Measurements from ENCODE around the gene ATG10. TPM values are rescaled to one million over a fixed set of nuclear protein-coding genes. Genes with fewer than 3 reads are reported as not detected.

Gene ATG10
- total and polyA plus RNA-seq, 2 of the 13 experiments (the other 11 are each of a cell fraction or from before 2014, with no cell fraction given), result 2.0 to 5.7 TPM

DNA sequence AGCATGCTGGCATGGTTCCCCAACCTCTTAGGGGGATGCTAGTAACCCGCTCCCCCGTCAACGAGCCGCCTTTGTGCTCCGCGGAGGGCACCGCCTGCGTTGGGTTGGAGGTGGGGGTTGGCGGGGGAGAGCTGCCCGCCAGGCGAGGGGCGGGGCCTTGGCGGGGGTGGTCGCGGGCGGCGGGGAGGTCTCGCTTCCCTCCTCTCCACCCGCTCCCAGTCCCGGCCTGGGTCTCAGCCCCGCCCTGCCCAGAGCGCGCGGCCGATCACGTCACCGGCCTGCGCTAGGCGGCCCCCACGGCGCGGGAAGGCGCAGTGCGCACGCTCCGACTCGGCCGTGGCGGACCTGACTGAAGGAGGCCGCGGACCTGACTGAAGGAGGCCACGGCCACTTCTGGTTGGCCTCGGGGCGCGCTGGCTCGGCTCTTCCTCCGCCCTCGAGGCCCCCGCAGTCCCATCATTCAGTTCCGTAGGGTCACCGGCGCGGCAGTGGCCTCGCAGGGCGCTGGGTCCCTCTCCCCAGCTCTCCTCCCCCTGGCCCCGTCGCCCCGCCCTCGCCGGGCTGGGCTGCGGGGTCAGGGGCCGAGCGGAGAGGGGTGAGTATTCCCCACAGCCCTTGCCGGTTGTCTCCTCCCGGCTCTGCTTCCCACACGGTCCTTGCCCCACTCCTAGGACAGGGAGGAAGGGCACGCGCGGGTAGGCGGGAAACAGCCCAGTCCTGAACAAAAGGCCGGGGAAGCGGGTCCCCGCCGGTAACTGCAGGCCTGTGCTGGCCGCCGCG is at the start of gene ATG10 (continued):
- TF ChIP-seq, protein P1, sequence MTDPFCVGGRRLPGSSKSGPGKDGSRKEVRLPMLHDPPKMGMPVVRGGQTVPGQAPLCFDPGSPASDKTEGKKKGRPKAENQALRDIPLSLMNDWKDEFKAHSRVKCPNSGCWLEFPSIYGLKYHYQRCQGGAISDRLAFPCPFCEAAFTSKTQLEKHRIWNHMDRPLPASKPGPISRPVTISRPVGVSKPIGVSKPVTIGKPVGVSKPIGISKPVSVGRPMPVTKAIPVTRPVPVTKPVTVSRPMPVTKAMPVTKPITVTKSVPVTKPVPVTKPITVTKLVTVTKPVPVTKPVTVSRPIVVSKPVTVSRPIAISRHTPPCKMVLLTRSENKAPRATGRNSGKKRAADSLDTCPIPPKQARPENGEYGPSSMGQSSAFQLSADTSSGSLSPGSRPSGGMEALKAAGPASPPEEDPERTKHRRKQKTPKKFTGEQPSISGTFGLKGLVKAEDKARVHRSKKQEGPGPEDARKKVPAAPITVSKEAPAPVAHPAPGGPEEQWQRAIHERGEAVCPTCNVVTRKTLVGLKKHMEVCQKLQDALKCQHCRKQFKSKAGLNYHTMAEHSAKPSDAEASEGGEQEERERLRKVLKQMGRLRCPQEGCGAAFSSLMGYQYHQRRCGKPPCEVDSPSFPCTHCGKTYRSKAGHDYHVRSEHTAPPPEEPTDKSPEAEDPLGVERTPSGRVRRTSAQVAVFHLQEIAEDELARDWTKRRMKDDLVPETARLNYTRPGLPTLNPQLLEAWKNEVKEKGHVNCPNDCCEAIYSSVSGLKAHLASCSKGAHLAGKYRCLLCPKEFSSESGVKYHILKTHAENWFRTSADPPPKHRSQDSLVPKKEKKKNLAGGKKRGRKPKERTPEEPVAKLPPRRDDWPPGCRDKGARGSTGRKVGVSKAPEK (CRISPR knock-in tag; IDR thresholded peaks at IDR 0.05; ENCODE audit: borderline replicate concordance), result no peak
- TF ChIP-seq ZNF234 (CRISPR knock-in tag; conservative IDR thresholded peaks at IDR 0.05) (peak; percentile 94; the same call in 1 of the 2 replicates), FOSL1 (CRISPR knock-in tag; IDR thresholded peaks at IDR 0.05; ENCODE audit: borderline replicate concordance) (no peak), STAG1 (CRISPR knock-in tag; IDR thresholded peaks at IDR 0.05) (no peak), ZFP36L2 (CRISPR knock-in tag; IDR thresholded peaks at IDR 0.05) (no peak), ZNF207 (IDR thresholded peaks at IDR 0.05; ENCODE audit: borderline replicate concordance) (no peak), ZNF446 (CRISPR knock-in tag; IDR thresholded peaks at IDR 0.05) (peak; percentile 94), MLLT10 (CRISPR knock-in tag; IDR thresholded peaks at IDR 0.05) (no peak), PAX8 (CRISPR knock-in tag; IDR thresholded peaks at IDR 0.05; ENCODE audit: borderline replicate concordance) (no peak; the same call in 1 of the 2 replicates), HOXA7 (CRISPR knock-in tag; IDR thresholded peaks at IDR 0.05) (no peak), ZNF30 (CRISPR knock-in tag; IDR thresholded peaks at IDR 0.05) (peak; percentile 65; the same call in 1 of the 2 replicates), SMAD1 (CRISPR knock-in tag; IDR thresholded peaks at IDR 0.05; ENCODE audit: borderline replicate concordance, low read depth) (no peak), FOSL2 (CRISPR knock-in tag; IDR thresholded peaks at IDR 0.05) (peak; percentile 29; the same call in 1 of the 2 replicates), MAFG (CRISPR knock-in tag; IDR thresholded peaks at IDR 0.05) (peak; percentile 15; the same call in 1 of the 2 replicates), SRSF4 (IDR thresholded peaks at IDR 0.05; ENCODE audit: low read depth, low read length, poor library complexity, severe bottlenecking) (peak; percentile 44), NBN (conservative IDR thresholded peaks at IDR 0.05) (no peak), NR2F1 (CRISPR knock-in tag; IDR thresholded peaks at IDR 0.05) (peak; percentile 54 to 84; a peak in 3 of 4 replicates), MYC (CRISPR knock-in tag; IDR thresholded peaks at IDR 0.05; ENCODE audit: borderline replicate concordance) (peak; percentile 64; the same call in 1 of the 2 replicates), ZNF878 (CRISPR knock-in tag; IDR thresholded peaks at IDR 0.05) (peak; percentile 85), ZFP41 (CRISPR knock-in tag; IDR thresholded peaks at IDR 0.05; ENCODE audit: borderline replicate concordance) (no peak), ZNF333 (CRISPR knock-in tag; IDR thresholded peaks at IDR 0.05; ENCODE audit: borderline replicate concordance) (peak; percentile 36; the same call in 1 of the 2 replicates)
- TF ChIP-seq, protein P2, sequence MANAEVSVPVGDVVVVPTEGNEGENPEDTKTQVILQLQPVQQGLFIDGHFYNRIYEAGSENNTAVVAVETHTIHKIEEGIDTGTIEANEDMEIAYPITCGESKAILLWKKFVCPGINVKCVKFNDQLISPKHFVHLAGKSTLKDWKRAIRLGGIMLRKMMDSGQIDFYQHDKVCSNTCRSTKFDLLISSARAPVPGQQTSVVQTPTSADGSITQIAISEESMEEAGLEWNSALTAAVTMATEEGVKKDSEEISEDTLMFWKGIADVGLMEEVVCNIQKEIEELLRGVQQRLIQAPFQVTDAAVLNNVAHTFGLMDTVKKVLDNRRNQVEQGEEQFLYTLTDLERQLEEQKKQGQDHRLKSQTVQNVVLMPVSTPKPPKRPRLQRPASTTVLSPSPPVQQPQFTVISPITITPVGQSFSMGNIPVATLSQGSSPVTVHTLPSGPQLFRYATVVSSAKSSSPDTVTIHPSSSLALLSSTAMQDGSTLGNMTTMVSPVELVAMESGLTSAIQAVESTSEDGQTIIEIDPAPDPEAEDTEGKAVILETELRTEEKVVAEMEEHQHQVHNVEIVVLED (CRISPR knock-in tag; IDR thresholded peaks at IDR 0.05; ENCODE audit: borderline replicate concordance), result peak; percentile 73; the same call in 1 of the 2 replicates
- TF ChIP-seq, protein P3, sequence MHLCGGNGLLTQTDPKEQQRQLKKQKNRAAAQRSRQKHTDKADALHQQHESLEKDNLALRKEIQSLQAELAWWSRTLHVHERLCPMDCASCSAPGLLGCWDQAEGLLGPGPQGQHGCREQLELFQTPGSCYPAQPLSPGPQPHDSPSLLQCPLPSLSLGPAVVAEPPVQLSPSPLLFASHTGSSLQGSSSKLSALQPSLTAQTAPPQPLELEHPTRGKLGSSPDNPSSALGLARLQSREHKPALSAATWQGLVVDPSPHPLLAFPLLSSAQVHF (CRISPR knock-in tag; IDR thresholded peaks at IDR 0.05), result peak; percentile 85; the same call in 1 of the 2 replicates
- TF ChIP-seq, protein P4, sequence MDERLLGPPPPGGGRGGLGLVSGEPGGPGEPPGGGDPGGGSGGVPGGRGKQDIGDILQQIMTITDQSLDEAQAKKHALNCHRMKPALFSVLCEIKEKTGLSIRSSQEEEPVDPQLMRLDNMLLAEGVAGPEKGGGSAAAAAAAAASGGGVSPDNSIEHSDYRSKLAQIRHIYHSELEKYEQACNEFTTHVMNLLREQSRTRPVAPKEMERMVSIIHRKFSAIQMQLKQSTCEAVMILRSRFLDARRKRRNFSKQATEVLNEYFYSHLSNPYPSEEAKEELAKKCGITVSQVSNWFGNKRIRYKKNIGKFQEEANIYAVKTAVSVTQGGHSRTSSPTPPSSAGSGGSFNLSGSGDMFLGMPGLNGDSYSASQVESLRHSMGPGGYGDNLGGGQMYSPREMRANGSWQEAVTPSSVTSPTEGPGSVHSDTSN (CRISPR knock-in tag; IDR thresholded peaks at IDR 0.05), result no peak
